ENCODE results near the gene PADI3.
"Not testable (repeated sequence)": the region's sequence is repeated elsewhere in the genome, so short reads cannot be mapped to it uniquely, and the experiment has no call there.

Gene PADI3

DNA sequence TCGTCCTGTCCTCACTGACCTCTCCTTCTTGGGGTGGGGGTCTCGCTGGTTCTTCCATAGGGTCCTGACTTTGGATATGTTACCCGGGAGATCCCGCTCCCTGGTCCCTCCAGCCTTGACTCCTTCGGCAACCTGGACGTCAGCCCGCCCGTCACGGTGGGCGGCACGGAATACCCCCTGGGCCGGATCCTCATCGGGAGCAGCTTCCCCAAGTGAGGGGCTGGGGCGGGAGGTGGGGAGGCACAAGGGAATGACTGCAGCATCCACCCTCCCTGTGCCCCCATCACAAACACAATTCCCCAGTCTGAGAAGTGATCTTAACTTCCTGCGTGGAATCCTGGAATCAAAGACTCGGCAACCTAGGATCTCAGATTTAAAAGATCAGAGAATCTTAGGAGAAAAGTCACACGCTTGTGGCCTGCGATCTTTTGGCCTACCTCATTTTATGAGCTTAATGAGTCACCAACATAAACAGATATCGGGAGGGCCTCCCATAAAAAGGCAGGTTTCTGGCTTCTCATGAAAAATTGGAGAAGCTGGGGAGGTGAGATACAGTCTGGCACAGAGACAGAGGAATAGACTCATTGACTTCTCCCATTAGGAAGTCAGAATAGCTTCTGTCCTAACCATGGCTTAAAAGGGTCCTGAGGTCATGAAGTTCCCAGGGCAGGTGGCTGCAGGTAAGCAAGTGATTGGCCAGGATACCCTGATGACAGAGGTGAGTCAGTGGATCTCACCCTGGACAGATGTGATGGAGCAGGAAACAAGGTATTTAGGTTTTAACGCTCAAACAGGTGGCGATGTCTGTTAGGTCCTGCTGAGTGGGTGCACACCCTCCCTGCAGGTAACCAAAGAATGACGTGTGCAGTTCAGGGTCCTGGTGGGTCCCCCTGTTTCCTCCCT, 15.9 kb upstream of the PADI3 start:
- no peak for TF ChIP-seq POLR2AphosphoS5 (IDR thresholded peaks at IDR 0.05; ENCODE audit: borderline replicate concordance, low read depth, low read length)
- no peak for TF ChIP-seq EZH2 (IDR thresholded peaks at IDR 0.05)
- no peak for TF ChIP-seq FOXP2 (optimal IDR thresholded peaks at IDR 0.05; ENCODE audit: control extremely low read depth, extremely low read length, insufficient read depth)
- H3K9ac ChIP-seq (ENCODE audit: insufficient read length), result peak overlapping the region; percentile 63
- H3K4me3 ChIP-seq, result no peak overlapping the region
- peak overlapping the region; percentile 97 for H3K27ac ChIP-seq
- no peak for DNase-seq (ENCODE audit: low read depth, low spot score)
- no peaks in the 10 kb centered on the region for H3K36me3 ChIP-seq (ENCODE audit: insufficient read depth, low read length)
- no peaks in the 10 kb centered on the region for H3K9me3 ChIP-seq (ENCODE audit: low read depth, low read length)

DNA sequence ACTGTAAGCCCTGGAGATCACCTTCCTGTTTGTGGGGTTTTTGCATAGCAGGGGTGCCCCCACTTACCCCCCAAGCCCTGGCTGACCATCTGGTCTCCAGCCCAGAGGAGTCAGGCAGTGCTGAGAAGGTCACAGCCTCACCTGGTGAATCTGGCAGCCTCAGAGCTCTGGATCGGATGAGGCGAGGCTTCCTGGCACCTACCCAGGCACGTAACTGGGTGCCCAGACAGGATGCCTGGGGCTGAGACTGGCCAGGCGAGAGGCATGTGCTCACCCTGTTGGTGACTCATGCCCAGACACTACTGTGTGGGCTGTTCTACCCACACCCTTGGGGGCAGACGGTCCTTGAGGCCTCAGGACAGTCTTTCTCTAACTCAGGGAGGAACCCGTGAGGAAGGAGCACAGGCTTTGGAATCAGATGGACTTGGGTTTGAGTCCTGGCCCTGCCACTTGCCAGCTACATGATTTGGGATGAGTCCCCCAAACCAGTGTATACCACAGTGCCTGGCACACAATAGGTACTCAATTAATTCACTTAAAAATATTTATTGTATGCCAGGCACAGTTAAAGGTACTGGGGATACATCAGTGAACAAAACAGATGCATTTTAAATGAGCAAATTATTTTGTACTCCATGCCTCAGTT, 15.1 kb upstream of the PADI3 start:
- Histone ChIP-seq H3K36me3 (ENCODE audit: insufficient read depth, low read length) (no peaks in the 10 kb centered on the region), H3K9ac (ENCODE audit: insufficient read length) (peak overlapping the region; percentile 48), H3K9me3 (ENCODE audit: low read depth, low read length) (no peaks in the 10 kb centered on the region), H3K27ac (peak overlapping the region; percentile 97), H3K4me3 (no peak overlapping the region)
- TF ChIP-seq EZH2 (IDR thresholded peaks at IDR 0.05) (no peak), POLR2AphosphoS5 (IDR thresholded peaks at IDR 0.05; ENCODE audit: borderline replicate concordance, low read depth, low read length) (no peak), FOXP2 (optimal IDR thresholded peaks at IDR 0.05; ENCODE audit: control extremely low read depth, extremely low read length, insufficient read depth) (no peak)
- no peak for DNase-seq (ENCODE audit: low read depth, low spot score)

DNA sequence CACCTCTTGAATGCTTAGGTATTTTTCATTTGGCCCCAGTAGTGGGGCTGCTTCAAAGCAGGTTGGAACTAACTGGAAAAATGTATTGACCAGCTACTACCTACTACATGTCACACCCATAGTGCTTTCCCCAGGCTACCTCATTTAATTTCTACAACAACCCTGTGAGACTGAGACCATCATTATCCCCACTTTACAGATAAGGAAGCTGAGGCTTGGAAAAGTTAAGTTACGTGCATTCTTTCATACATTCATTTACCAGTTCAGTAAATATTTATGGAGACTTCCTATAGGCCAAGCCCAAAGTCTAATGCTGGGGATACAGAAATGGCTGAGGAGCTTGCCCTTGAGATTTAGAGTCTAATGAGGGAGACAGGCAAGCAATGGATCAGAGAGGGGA, 14.5 kb upstream of the PADI3 start:
- DNase-seq (ENCODE audit: low read depth, low spot score), result no peak
- peak overlapping the region; percentile 48 for H3K9ac ChIP-seq (ENCODE audit: insufficient read length)
- H3K9me3 ChIP-seq (ENCODE audit: low read depth, low read length), result no peaks in the 10 kb centered on the region
- peak overlapping the region; percentile 97 for H3K27ac ChIP-seq
- H3K36me3 ChIP-seq (ENCODE audit: insufficient read depth, low read length), result no peaks in the 10 kb centered on the region
- 0 out of 2 replicates have a peak overlapping the region, but pooled peaks have one; percentile 17 for H3K4me3 ChIP-seq
- TF ChIP-seq POLR2AphosphoS5 (IDR thresholded peaks at IDR 0.05; ENCODE audit: borderline replicate concordance, low read depth, low read length) (no peak), EZH2 (IDR thresholded peaks at IDR 0.05) (no peak), FOXP2 (optimal IDR thresholded peaks at IDR 0.05; ENCODE audit: control extremely low read depth, extremely low read length, insufficient read depth) (no peak)

DNA sequence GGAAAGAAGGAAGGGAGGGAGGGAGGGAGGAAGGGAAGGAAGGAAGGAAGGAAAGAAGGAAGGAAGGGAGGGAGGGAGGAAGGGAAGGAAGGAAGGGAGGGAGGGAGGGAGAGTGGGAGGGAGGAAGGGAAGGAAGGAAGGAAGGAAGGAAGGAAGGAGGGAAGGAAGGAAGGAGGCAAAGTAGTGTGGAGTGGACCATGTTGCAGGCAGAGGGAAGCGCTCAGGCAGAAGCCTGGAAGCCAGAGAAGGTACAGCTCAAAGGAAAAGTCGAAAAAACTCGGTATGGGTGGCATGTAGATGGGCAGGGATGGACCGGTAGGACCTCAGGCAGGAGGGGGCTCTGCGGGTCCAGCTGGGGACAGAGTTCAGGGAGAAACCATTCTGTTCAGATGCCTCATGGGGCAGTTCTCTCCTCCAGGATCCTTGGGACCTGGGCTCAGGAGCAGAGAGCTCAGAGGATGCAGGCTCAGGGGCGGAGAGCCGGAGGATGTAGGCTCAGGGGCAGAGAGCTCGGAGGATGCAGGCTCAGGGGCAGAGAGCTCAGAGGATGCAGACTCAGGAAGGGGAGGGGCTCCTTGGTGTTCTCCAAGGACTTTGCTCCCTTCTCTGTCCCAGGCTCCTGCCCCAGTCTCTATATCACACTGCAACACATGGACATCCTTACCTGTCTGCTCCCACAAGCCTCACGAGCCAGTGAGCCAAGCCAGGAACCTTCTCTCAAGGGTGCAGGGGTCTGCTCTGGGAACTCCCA, 13.6 kb upstream of the PADI3 start:
- no peaks in the 10 kb centered on the region for H3K9me3 ChIP-seq (ENCODE audit: low read depth, low read length)
- TF ChIP-seq POLR2AphosphoS5 (IDR thresholded peaks at IDR 0.05; ENCODE audit: borderline replicate concordance, low read depth, low read length) (peak; percentile 37; the same call in 1 of the 2 replicates), FOXP2 (optimal IDR thresholded peaks at IDR 0.05; ENCODE audit: control extremely low read depth, extremely low read length, insufficient read depth) (no peak)
- H3K9ac ChIP-seq (ENCODE audit: insufficient read length), result peak overlapping the region; percentile 60
- H3K4me3 ChIP-seq, result peak overlapping the region; percentile 65
- peak overlapping the region; percentile 98 for H3K27ac ChIP-seq
- no peaks in the 10 kb centered on the region for H3K36me3 ChIP-seq (ENCODE audit: insufficient read depth, low read length)
- DNase-seq (ENCODE audit: low read depth, low spot score), result peak; percentile 70

DNA sequence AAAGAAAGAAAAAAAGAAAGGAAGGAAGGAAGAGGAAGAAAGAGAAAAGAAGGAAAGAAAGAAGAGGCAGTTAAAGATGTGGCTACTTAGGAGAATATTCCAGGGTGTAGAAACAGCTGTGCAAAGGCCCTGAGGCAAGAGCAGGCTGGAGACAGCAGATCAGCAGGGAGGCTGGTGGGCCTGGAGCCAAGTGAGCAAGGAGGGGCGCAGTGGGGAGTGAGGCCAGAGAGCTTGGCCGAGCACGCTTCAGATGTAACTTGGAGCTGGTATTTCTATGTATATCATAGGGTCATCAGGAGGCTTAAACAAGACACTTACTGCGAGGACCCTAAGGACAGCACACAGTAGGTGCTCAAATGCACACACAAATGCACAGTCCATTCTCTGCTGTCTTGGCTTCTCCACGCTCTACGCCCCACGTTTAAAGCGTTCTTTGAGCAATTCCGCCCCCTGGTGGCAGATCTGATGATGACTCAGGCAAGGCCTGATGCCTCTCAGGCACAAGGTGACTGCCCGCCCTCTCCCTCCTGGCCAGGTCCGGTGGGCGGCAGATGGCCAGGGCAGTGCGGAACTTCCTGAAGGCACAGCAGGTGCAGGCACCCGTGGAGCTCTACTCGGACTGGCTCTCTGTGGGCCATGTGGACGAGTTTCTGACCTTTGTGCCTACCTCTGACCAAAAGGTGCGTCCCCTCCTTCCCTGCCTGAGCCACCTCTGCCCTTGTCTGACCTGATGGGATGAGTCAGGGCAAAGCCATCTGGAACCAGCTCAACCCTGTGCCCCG, 11.9 kb upstream of the PADI3 start:
- DNase-seq (ENCODE audit: low read depth, low spot score), result peak; percentile 94
- no peaks in the 10 kb centered on the region for H3K36me3 ChIP-seq (ENCODE audit: insufficient read depth, low read length)
- H3K4me3 ChIP-seq, result no peak overlapping the region
- peak overlapping the region; percentile 98 for H3K27ac ChIP-seq
- TF ChIP-seq POLR2AphosphoS5 (IDR thresholded peaks at IDR 0.05; ENCODE audit: borderline replicate concordance, low read depth, low read length), result peak; percentile 47; the same call in 1 of the 2 replicates
- no peak for TF ChIP-seq EZH2 (IDR thresholded peaks at IDR 0.05)
- no peaks in the 10 kb centered on the region for H3K9me3 ChIP-seq (ENCODE audit: low read depth, low read length)
- H3K9ac ChIP-seq (ENCODE audit: insufficient read length), result no peak overlapping the region

DNA sequence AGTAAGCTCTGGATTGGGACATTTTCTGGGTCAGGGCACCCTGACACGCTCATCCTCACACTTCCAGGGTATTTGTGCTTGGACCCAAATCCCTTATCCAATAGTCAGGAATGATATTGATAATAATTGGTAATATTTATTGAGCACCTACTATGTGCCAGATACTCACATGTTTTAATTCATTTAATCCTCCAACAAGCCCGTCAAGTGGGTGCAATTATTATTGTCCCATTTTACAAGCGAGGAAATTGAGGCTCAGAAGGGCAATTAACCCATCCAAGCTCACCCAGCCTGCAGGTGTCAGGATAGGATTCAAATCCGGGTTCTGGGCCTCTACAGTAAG, 11.4 kb upstream of the PADI3 start:
- no peak overlapping the region for H3K9ac ChIP-seq (ENCODE audit: insufficient read length)
- H3K36me3 ChIP-seq (ENCODE audit: insufficient read depth, low read length), result no peaks in the 10 kb centered on the region
- TF ChIP-seq EZH2 (IDR thresholded peaks at IDR 0.05) (no peak), POLR2AphosphoS5 (IDR thresholded peaks at IDR 0.05; ENCODE audit: borderline replicate concordance, low read depth, low read length) (no peak), FOXP2 (optimal IDR thresholded peaks at IDR 0.05; ENCODE audit: control extremely low read depth, extremely low read length, insufficient read depth) (no peak)
- H3K9me3 ChIP-seq (ENCODE audit: low read depth, low read length), result no peaks in the 10 kb centered on the region
- no peak for DNase-seq (ENCODE audit: low read depth, low spot score)
- H3K27ac ChIP-seq, result peak overlapping the region; percentile 98
- no peak overlapping the region for H3K4me3 ChIP-seq

DNA sequence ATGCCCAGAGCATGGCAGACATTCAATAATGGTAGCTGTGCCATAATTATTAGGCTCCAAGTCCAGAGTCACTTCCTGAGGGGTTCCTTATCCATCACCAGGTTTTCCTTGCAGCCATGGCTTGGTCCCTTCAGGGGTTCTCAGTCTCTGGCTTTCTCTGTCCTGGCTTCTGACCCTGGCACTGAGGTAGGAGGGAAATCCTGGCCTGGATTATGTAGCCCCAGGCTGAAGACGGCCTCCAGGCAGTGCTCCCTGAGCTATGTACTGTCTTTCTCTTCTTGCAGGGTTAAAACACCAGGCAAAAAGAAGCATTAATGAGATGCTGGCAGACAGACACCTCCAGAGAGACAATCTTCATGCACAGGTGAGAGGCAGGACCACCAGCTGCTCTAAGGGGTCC, 9.5 kb upstream of the PADI3 start:
- TF ChIP-seq FOXP2 (optimal IDR thresholded peaks at IDR 0.05; ENCODE audit: control extremely low read depth, extremely low read length, insufficient read depth), result no peak
- no peak for TF ChIP-seq EZH2 (IDR thresholded peaks at IDR 0.05)
- TF ChIP-seq POLR2AphosphoS5 (IDR thresholded peaks at IDR 0.05; ENCODE audit: borderline replicate concordance, low read depth, low read length), result no peak
- peak overlapping the region; percentile 30; the same call in 1 of the 2 replicates for H3K27ac ChIP-seq
- H3K9ac ChIP-seq (ENCODE audit: insufficient read length), result no peak overlapping the region

DNA sequence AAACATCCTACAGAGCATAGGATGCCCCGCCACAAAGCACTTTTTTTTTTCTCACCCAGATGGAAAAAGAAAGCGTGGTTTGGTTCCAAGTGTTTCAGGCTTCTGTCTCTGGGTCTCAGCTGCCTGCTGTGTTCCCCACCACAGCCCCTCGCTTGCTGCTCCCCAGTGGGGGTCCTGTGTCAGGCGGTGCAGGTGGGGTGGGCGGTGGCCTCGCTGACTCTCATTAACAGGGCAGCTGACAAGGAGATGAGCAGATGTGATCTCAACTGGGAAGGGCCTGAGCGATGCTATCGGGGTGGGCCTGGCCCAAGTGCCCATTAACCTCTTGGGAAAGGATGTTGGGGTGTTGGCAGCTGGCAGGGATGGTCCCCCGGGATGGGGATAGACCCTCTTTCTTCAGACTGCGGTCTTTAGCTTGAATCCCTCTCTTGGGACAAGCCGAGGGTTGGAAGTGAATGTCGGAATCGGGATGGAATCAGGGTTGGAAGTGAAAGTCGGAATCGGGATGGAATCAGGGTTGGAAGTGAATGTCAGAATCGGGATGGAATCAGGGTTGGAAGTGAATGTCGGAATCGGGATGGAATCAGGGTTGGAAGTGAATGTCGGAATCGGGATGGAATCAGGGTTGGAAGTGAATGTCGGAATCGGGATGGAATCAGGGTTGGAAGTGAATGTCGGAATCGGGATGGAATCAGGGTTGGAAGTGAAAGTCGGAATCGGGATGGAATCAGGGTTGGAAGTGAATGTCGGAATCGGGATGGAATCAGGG, 7.7 kb upstream of the PADI3 start:
- H3K36me3 ChIP-seq (ENCODE audit: insufficient read depth, low read length); H3K4me3 ChIP-seq; H3K9ac ChIP-seq (ENCODE audit: insufficient read length); H3K9me3 ChIP-seq (ENCODE audit: low read depth, low read length); DNase-seq (ENCODE audit: low read depth, low spot score): not testable (repeated sequence)
- peak overlapping the region; percentile 52; the same call in 1 of the 2 replicates for H3K27ac ChIP-seq

More for the DNA sequence above, 9.5 kb upstream of the PADI3 start:
- Histone ChIP-seq H3K36me3 (ENCODE audit: insufficient read depth, low read length) (no peaks in the 10 kb centered on the region), H3K4me3 (no peak overlapping the region), H3K9me3 (ENCODE audit: low read depth, low read length) (no peaks in the 10 kb centered on the region)
- peak; percentile 85 for DNase-seq (ENCODE audit: low read depth, low spot score)

DNA sequence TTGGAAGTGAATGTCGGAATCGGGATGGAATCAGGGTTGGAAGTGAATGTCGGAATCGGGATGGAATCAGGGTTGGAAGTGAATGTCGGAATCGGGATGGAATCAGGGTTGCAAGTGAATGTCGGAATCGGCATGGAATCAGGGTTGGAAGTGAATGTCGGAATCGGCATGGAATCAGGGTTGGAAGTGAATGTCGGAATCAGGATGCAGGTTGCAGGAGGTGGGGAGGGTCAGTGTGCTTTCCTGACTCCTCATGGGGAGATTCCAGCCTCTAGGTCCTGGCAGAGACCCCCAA, 7.2 kb upstream of the PADI3 start:
- not testable (repeated sequence) for H3K4me3 ChIP-seq; H3K27ac ChIP-seq; DNase-seq (ENCODE audit: low read depth, low spot score); H3K9ac ChIP-seq (ENCODE audit: insufficient read length); H3K9me3 ChIP-seq (ENCODE audit: low read depth, low read length); H3K36me3 ChIP-seq (ENCODE audit: insufficient read depth, low read length)
